GM18508 (cell line): ENCODE measurements around the gene ADCY2.

ENCODE experiments used
- ATAC-seq: cut with Tn5 transposase; IDR thresholded peaks from one replicate; pipeline ENCODE4 v1.9.1; 2021; ENCODE audit warnings: moderate number of reproducible peaks; ENCODE audit not compliant: insufficient read depth, unreplicated experiment

Gene ADCY2

DNA sequence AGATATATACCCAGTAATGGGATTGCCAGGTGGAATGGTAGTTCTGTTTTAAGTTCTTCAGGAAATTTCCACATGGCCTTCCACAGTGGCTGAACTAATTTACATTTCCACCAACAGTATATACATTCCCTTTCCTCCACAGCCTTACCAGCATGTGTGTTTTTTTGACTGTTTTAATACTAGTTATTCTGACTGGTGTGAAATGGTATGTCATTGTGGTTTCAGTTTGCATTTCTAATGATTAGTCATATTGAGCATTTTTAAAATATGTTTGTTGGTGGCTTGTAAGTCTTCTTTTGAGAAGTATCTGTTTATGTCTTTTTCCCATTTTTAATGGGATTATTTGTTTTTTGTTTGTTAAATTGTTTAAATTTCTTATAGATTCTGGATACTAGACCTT, 246.1 kb downstream of the ADCY2 start:
- ATAC-seq: no peak

- ATAC-seq: no peak
Observed at GRCh38 chr5:7644723-7645122, 248.8 kb downstream of the ADCY2 start.

- ATAC-seq: no peak
Observed at GRCh38 chr5:7650755-7651154, 254.8 kb downstream of the ADCY2 start.

GRCh38 chr5:7653046-7653445, 257.1 kb downstream of the ADCY2 start:
- ATAC-seq: no peak

GRCh38 chr5:7657153-7657552, 261.2 kb downstream of the ADCY2 start:
- ATAC-seq: no peak

DNA sequence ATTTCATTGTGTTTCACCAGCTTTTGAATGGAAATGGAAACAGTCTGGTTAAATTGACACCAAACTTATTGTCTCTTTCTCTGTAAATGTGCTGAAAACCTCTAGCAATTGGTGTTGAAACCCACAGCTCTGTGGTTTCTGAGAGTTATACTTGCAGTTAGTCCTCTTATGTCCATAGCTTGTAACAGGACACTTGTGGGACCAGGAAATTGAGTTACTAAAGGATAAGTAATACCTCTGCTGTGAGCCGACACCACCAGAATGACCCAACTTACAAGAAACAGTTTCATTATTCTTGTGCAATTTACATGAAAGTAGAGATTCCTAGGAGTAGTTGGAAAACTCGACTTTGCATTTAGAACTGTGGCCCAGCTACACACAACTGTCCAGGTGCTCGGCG, 263.5 kb downstream of the ADCY2 start:
- ATAC-seq: no peak

- ATAC-seq: no peak
Observed at GRCh38 chr5:7662289-7662688, 266.4 kb downstream of the ADCY2 start.

GRCh38 chr5:7663808-7664207, 267.9 kb downstream of the ADCY2 start:
- ATAC-seq: no peak

DNA sequence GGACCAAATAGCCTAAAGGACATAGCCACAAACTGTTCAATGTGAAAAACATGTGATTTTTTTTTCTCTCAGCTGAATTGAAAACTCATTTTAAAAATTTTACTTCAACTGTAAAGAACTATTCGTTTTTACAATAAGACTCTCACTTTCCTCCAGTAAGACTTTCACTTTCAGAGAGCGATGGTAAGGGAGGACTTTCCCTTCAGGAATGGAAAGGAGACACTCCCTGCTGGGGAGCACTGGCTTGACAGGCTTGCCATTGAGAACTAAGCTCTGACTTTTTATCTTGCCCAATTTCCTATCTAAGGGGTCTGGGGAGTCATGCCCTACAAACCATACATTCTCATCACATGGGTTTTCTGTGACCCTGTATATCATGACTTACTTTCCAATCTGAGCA, 268.3 kb downstream of the ADCY2 start:
- no peak for ATAC-seq

- no peak for ATAC-seq
Observed at GRCh38 chr5:7667216-7667767, 271.4 kb downstream of the ADCY2 start.

GRCh38 chr5:7668161-7668560, 272.2 kb downstream of the ADCY2 start:
- no peak for ATAC-seq

DNA sequence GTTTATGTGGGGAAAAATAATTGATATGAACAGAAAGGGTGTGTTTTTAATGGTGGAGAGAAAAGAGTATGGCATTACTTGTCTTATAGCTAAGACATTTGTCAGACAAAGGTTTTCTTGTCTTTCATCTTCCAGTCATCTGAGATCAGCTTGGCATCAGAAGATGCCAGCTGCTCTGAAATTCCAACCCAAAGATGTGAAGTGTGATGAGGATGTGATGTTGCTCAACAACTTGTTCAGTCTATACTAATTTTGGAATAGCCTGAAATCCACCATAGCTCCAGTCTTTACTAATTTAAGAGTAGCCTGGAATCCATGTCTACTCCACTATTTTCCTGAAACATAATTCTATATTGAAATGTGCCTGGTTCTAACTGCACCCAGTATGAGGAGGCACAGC, 272.7 kb downstream of the ADCY2 start:
- no peak for ATAC-seq

DNA sequence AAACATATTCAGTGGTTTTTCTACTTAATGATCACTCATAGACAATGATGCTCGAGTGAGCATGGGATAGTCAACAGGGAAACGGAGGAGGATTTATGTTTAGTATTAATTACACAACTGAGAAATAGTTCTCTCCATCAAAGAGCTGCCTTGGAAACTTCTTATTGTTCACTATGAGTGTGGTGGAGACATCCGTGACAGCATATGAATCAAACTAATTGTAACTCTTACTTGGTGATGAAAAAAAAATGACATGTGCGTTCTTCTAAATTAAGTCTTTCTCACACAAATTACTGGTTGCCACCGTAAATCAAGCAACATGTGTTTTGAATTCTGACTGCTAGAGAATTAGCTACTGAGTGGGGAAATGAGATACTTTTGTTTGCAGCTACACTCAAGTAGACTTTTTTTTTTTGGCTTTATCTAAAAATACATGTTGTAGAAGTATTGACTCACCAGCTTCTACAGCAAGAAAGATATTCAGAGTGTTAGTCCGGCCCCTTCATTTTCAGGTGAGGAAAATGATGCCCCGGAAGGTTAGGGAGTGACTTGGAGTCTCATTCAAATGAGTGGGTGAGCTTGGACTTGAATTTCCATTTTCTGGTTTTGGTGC, 275.5 kb downstream of the ADCY2 start:
- ATAC-seq: no peak

DNA sequence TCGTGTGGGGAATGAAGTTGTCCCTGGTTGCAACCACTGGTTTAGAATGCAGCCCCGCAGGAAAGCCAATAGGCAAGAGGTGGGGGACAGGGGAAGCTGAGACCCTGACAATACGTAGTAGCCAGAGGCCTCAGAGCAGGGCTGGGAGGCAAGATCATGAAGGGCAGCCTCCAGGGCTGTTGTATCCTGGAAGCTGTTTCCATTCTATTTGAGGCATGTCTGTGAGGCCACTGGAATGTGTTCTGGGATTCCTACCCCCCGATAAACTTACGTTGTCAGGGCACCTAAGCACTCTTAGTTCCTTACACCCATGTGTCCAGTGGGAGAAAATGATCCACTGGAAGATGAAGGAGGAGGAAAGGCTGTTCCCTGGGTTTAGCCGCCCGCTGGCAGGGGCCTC, 277.7 kb downstream of the ADCY2 start:
- ATAC-seq: no peak

- ATAC-seq: no peak
Observed at GRCh38 chr5:7676455-7676854, 280.5 kb downstream of the ADCY2 start.

DNA sequence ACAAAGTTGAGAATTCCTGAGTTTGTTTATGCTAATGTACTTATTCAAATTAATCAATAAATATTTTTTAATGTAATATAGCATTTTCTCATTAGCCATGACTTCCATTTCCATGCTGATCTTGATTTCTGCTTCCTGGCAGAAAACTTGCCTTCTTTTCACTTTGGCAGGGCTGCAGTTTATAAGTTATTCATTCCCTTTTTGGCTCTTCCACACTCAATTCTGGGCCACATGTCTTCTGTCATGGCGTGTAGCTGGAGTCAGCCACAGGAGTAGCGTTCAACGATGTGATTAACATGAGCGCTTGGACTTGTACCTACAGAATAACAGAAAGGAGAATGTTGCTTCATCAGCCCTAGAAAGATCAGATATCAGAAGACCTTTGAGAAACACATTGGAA, 282.1 kb downstream of the ADCY2 start:
- ATAC-seq: no peak

DNA sequence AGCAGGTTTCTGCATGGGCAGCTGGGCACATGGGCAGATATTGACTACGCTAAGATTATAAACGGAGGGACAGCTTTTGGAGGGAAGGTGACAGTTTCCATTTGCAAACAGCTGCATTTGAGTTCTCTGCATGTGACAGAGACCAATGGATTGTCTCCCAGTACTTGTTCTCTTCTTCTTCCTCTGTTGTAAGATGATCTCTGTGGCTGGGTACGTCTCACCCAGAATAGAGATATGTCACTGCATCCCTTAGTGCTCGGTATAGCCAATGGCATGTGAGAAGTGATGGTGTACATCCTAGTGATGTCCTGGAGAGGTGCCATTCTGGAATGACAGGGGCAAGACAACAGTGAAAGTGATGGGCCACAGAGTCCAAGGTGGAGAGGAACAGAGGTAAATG, 283.7 kb downstream of the ADCY2 start:
- ATAC-seq: no peak

DNA sequence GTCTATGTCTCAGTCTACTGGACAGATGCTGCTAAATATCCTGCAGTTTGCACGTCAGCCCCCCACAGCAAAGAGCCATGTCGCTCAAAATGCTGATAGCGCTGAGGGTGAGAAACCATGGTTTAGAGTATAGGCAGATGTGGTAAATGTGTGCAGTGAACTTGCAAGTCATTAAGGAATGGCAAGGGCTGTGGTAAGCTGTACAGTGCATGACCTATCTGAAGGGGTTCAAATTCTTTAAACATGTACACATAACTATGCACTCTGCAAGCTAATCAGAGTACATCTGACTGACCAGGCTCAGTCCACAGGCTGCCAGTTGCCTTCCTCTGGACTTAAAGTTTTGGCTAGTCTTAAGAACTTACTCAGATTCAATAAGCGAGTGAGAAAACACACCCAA, 284.3 kb downstream of the ADCY2 start:
- ATAC-seq: no peak

DNA sequence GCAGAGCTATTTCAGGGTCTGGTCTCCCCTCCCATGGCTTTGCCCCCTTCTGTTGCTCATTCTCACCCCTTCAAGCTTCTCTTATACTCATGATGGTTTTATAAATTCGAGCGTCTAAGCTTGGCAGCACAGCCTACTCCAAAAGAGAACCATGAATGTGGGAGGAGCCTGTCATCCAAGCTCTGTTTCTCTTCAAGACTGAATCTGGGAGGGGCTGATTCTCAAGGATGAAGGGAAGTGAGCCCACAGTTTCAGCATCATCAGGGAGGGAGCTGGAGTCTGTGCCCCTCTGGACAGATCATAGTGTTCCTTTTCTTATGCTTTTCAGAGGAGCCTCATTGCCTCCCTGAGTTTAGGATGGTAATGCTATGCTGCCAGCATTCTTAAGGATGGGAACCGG, 286.4 kb downstream of the ADCY2 start:
- no peak for ATAC-seq

GRCh38 chr5:7683753-7684152, 287.8 kb downstream of the ADCY2 start:
- no peak for ATAC-seq

- ATAC-seq: no peak
Observed at GRCh38 chr5:7684826-7685225, 288.9 kb downstream of the ADCY2 start.

DNA sequence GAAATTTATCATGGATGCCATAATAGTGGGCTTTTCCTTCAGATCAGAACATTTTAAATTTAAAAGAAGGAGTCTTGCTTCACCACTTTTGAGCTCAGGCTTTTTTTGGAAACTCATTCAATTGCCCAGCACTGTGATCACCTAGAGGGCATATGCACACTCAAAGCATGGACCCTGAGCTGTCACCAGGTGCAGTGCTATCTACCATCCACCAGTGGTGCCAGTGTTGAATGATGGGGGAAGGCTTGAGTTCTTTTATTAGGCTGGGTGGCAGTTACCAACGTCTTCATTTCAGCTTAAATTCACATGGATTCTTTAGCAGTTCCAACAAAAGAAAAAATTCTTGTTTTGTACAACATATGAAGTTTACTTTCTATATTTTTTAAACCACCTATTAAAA, 290.9 kb downstream of the ADCY2 start:
- no peak for ATAC-seq

DNA sequence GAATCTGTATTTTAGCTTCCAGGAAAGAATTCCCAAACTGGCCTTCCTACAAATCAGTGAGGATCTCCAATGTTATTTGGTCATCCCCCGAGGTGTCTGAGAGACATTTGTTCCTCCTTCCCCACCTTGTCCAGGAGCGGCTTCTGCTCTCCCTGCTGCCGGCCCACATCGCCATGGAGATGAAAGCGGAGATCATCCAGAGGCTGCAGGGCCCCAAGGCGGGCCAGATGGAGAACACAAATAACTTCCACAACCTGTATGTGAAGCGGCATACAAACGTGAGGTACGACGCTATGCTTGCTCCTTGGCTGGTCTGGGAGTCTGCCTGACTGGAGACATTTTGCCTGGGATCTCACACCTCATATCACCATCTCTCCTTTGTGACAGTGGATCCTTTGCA, 294.6 kb downstream of the ADCY2 start:
- ATAC-seq: no peak
